Activated CD8-positive, alpha-beta memory T cell treated with anti-CD3 and anti-CD28 coated beads, Interleukin-2, amount 50 U/mL, for 48 hours (primary cell): ENCODE data around the gene PRKCA.

Source experiments
- DNase-seq: peaks from one replicate; pipeline ENCODE4 v3.0.0-alpha.2; 2020

Gene PRKCA

DNA sequence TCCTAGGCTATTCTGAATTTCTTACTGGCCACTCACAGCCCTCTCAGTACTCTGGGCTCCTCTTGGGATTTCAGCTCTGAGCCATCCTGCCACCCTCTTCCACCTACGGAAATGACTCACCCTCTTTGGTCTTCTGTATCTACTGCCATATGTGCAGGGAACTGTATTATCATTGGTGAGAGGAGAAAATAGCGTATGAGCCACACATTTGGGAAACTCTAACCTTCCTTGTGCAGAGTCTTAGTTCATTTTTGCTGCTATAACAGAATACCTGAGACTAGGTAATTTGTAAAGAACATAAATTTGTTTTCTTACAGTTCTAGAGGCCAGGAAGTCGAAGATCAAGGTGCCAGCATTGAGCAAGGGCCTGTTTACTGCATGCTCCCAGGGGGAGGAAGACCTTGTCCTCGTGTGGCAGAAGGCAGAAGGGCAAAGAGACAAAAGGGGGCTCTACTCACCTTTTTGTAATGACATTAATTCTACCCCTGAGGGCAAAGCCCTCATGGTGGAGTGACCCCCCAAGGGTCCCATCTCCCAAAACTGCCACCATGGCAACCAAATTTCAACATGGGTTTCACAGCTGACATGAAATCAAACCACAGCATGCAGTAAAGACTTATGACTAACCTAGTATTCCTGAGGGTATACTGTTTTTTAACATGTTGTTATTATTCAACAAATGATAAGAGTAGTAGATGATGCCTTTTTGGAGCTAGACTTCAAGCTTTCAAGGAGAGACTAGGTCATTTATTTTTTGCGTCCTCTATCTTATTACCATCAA, 191.8 kb downstream of the PRKCA start:
- DNase-seq = no peak

DNA sequence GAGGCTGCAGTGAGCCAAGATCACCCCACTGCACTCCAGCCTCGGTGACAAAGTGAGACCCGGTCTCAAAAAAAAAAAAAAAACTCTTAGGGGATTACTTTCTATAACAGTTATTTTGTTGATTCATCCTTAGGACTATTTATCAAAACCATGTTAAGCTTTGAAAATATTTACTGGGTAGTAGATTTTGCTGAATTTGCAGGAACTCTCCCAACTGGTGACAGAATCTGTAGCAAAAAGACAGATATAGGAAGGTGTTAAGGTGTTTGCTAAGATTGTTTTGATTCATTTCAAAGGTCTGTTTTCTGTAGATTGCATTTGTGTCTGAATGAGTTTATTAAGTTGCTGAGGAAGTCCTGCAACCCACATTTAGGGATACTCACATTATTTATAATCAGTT, 192.6 kb downstream of the PRKCA start:
- DNase-seq = no peak

DNA sequence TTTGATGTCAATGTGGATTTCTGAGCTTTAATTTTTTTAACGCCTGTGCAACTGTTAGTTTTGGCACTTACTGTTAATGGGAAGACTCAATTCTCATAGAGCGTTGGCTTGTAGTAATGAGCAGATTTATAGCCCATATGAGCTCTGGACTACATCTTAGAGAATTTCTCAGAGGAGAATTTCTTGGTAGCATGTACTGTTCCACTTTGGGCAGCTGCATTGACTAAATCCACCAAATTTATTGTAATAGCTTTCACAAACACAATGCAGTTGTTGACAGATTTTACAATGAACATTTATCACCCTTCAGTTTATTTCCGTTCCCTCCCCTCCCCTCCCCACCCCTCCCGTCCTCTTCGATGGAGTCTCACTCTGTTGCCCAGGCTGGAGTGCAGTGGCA, 193.9 kb downstream of the PRKCA start:
- no peak for DNase-seq

DNA sequence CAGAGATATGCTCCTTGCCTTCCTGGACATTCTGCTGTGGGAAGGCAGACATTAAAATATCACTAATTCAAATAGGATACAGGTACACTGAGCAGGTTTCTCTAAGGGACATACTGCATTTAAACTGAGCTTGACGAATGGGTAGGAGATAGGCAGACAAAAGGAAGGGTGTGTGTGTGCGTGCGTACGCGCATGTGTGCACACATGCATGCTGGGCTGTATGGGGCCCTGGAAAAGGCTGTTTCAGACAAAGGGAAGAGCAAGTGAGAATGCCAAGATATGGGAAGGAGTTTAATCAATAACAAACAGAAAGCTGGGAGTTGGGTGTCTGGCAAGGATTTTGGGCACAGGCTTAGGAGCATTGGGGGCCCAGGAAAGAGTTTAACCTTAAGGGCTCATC, 196.2 kb downstream of the PRKCA start:
- no peak for DNase-seq

DNA sequence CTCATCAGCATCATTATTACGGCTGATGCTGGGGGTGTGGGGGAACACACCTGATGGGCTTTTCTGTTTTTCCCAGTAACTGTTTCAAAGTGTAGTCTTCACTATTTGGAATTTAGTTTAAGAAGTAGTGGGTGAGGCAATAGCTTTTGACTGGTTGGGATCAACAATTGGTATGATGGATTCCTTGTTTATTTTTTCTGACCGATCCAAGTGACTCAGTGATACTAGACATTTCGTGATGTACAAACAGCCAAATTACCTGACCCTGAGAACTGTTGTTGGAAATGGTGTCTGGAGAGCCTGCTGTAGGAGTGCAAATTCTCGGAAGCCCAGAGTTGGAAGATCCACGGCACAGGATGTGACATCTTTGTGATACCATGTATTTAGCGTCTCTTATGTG, 204.2 kb downstream of the PRKCA start:
- DNase-seq = no peak

DNA sequence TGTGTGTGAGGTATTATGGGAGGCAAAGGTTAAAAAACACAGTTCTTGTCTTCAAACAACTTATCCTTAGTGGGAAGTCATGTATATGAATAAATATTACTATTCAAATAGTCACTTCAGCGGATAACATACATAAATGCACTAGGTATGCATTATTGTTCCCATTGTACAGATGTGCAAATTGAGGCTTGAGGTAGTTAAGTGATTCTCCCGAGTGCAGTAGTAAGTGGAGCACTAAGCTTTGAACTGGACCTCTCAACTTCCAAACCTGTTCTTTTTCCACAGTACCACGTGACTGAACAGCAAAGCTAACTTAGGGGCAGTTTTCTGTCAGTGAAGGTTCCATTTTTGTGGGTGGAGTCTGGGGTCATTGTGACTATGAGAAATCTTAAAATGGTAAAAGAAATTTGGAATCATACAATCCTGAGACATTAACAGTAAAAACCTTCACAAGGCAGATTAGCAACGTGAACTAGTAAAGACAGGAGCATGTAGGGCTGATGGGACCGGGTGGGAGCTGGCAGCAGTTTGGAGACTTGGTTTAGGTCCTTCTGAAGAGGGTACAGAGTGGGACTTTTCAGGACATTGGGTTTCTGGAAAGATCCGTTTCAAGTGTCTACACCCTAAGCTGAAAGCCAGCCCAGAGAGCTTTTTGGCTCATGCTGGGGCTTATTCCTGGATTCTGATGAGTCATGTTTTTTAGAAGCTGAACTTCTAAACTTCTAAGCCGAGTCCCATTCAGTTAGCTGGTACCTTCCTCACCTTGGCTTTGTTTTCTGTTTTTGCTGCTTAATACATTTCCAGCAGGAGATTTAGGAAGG, 204.9 kb downstream of the PRKCA start:
- DNase-seq = no peak

DNA sequence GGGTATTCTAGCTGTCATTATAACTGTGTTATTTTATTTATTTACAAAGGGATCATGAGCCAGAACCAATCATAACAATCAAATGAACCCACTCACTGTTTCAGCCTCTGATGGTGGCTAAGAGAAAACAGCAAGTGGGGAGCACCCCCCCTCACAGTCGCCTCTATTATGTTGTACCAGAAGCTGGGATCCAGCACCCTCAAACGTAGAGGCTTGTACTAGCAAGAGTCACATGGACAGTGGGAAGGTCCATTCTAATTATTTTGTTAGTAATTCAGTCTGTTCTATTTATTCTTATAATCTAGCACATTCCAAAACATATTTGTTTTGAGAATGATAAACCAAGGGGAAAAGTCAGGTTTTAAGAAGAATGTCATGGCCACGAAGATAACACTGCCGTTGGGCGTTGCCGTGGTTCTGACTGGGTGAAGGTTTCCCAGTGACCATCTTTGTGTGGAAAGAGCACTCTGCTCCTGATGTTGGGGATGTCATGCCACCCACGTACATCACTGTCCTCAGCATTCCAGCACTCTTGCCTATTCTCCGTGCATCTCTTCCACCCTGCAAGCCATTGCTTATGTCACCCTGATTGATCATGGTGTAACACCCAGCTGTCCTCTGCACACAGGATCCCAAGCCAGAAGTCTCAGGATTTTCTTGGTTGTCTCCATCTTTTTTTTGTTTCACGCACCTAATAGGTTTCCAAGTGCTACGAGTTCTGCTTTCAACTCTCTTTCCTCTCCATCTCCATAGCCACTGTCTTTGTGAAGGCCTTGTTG, 205.8 kb downstream of the PRKCA start:
- DNase-seq = no peak

DNA sequence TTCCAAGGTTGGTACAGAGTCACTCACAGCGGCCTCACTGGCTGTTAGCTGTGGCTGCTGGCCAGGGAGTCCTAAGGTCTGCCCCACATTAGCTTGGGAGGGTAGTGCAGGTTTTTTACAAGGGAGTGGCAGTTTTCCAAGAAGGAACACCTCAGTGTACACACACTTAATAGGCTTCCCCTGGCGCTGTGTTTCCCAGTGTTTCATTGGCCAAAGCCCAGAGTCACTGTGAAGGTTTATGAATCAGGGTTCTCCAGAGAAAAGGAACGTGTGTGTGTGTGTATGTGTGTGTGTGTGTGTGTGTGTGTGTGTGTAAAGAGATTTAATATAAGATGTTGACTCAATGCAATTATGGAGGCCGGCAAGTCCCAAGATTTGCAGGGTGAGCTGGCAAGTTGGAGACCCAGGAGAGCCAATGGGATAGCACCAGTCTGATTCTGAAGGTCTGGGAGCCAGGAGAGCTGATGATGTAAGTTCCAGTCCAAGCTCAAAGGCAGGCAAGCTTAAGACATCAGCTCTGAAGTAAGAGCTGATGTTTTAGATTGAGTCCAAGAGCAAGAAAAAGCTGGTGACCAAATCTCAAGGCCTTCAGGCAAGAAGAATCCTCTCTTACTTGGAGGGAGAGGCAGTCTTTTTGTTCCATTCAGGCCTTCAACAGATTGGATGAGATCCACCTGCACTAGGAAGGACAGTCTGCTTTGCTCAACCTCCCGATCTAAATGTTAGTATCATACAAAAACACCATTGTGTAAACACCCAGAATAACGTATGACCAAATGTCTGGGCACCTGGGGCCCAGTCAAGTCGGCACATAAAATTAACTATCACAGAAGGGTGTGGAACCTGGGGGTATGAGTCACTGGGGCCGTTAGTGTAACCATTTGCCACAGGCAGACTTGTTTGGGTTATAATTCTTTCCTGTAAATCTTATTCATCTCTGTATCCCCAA, 206.8 kb downstream of the PRKCA start:
- DNase-seq = no peak

DNA sequence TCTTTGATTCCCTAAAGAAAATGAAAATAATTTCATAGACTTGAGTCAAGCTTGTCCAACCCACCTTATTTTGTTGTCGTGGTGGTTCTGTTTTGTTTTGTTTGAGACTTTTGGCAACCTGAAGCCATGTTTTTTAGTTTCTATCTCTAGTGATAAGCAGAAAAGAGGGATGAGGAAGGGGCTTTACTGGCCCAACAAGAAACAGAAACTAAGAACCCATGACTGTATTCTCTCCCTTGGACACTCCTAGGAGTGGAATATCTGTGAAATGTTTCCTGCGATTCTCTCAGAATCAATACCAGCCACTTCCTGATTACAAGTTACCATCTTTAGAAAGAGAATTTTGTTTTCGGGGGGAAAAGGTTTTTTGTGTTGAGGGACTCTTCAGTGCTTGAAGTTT, 207.5 kb downstream of the PRKCA start:
- DNase-seq = no peak

DNA sequence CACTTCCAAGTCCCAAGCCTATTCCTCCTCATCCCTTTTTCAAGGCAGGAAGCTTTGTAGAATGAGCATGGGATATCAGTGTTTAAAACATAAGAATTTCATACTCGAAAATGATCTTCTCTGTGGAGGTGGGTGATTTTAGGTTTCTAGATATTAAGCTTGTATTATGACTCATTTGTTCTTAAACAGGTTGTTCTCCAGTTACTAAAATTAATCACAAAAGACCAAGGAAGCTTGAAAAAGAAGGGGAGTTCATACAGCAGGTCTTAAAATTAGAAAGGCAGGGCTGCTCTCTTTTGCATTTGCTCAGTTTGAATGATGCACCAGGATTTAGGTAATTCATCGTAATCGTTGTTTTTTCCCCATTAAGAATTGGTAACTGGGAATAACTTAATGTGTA, 208.7 kb downstream of the PRKCA start:
- DNase-seq = no peak

DNA sequence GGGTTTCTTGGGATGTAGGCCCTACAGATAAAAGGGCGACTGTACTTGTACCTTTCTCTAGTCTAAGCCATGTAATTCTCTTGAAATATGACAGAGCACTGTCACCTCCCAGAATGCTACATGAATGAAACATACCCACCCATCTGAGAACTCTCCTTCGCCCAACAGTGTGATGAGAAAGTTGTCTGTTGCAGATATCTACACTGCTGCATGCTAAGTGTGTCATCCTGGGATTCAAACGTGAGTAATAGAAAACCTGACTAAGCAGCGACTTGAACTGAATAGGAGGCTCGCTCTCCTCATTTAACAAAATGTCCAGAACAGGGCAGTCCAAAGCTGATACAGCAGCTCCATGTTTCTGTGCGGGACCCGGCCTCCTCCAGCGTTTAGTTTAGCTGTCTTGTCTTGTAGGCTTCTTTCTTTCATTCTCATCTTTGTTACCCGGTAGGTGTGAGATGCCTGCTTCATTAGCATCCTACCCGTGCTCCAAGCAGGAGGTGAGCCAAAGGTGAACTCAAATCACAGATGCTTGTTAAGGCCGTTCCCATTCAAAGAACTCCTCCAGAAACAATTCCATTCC, 211.9 kb downstream of the PRKCA start:
- DNase-seq = no peak

DNA sequence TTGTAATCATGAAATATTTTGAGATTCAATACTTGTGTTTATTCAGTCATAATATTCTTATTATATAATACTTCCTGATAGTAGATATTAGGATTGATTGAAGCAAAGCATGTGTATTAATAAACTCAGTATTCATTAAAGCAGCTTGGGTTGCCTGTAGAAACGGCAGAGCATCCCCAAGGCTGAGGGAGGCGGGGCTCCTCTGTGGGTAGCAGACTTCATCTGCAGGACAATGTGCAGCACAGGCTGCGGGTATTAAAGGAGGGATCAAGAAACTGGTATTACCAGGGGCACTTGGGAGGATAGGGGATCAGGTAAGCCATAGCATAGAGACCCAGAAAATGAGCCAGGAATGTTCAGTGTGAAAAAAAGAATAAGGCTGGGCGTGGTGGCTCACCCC, 213.6 kb downstream of the PRKCA start:
- DNase-seq = no peak

DNA sequence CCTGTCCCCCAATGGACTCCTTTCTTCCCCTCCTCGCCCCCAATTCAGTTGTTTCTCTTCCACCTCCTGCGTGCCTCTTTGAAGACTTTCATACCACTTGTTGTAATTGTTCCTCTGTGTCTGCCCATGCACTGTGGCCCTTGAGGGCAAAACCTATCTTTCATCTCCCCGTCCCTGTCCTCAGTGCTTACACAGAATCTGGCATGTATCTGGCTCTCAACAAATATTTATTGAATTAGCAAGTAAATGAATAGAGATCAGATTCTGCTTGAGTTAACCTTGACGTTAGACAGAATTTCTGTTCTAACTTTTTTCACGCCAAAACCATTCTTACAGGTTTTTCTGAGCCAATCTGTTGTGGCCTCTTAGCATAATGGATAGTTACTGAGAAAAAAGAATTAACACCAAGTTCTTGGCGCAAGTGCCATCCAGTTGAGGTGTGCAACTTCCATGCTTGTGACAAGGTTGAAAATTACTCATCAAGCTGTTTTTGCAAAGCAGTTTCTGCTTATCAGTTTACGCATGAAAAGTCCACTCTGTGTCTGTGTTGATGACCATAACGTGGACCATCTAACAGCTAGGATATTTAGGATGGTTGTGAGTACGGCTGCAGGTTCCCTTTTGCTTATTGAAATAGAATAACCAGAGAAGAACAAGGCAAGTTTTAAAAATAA, 215.1 kb downstream of the PRKCA start:
- DNase-seq = no peak

DNA sequence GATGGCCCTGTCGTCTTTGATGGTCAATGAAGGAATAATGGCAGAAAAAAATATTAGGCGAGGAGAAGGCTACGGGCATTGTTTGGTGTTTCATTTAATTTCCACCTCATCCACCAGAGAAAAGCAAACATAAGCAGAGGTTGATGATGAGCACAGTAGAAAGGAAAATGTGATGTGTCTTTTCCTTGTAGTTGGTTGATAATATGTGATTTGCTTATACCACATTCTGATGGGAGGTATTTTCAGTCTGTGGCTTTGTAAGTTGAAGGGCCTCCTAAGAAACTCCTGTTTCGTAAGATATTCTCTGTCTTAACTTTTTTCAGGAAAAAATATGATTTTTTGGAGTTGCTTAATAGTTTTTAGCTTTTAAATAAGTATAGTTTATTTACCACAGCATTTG, 215.7 kb downstream of the PRKCA start:
- DNase-seq = no peak

DNA sequence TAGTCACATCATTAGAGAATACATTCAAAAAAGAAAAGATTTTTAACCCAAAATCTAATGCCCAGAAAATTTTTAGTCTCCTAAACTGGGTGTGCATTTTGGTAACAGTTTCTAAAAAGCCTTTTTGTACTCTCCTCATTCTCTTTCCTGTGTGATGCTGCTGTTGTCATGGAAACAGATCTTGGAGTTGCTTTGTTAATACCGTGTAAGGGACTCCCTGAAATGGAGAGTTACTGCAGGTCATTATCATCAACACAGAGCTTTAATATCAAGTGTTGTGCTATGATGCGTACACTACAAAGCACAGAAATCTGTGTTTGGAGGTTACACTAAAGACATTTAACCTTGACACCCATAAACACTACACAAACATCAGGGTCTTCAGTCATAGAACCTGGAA, 216.3 kb downstream of the PRKCA start:
- DNase-seq = no peak

DNA sequence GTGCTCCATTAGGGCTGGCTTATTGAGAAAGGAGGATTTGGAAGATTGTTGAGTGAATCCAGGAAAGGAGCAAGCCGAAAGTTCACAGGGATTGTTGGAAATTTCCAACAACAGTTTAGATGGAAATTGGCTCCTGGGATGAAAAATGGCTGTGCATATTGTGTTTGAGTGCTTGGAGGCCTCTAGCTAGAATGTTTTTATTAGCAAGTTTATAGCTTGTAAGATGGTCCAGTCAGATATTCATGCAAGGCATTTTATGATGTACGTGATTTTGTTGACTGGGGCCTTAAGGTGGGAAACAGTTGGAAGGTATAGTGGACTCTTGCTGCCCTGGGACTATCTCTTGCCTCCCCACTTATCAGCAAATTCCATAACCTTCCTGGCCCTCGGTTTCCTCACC, 216.7 kb downstream of the PRKCA start:
- DNase-seq = no peak

DNA sequence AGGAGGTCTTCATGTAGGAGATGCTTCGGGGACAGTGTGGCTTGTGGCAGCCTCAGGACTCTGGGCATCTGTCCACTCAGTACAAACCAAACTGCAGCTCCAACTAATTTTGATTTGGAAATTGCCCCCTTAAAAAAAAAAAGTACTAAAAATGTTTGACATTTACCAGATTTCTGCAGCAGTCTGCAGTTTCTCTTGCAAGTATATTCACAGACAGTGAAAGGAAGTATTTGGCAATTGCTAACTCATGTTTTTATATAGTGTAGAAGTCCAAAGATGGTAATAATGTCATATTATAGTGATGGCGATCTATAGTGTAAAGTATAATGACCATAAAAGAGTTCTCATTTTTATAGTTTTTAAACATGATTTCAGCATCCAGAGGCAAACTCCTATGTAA, 218.6 kb downstream of the PRKCA start:
- no peak for DNase-seq

DNA sequence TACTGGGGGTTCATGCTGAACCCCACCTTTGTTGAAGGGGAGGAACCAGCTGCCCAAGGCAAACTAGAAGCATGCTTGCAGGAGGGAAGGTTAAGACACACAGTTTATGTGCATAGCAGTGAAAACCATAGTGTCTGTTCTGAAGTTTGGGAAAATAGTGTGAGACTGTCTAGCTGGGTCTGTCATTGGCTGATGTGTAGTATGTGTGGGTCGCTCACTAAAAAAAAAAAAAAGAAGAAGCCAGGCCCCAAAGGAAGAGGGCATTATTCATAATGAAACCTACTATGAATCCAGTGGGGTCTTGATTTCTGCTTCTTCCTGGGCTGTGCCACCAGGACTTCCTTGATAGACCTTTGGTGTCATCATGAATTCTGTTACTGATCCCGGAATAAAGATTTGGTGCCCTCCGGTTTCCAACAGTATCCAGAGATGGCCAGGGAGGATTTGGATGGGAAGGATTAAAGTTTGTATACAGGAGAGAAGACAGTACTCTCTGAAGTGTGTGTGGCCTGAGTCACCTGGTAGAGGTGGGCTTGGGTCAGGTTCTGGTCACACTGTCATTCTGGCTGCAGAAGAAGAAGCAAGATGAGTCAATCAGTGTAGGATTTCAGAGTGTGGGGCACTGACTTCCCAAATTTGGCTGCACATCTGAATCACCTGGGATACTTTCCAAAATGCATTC, 220.3 kb downstream of the PRKCA start:
- DNase-seq = no peak

DNA sequence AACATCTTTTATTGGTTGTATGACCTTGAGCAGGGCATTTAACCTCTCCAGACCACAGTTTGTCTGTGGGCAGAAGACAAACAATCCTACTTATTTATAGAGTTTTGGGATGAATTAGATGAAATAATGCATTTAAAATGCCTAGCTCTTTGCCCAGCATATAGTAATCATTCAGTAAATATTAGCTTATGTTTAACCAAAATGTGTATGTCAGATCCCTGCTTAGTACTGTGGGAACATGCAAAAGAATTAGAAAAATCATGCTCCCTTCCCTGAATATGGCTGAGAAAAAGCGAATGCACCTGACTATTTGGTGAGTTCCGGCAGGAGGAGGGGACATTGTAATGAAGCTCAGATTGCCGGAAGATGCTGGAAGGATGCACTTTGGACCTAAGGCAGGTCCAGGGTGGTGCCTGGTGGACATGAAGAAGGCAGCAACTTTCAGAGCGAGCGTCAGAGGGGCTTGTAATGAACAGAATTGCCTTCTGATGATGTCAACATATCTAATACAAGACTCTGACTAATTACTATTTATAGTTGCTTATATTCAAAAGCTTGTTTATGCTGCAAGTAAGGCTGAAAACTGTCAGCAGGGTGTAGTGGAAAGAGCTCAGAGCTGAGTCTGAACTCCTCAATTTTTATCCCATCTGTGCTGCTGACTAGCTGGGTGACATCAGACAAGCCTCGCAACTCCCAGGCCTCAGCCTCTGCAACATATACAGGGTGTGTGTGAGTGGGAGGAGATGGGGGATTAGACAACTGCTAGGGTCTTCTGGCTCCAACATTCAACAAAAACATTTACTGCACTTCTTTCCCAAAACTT, 221.2 kb downstream of the PRKCA start:
- DNase-seq = no peak

DNA sequence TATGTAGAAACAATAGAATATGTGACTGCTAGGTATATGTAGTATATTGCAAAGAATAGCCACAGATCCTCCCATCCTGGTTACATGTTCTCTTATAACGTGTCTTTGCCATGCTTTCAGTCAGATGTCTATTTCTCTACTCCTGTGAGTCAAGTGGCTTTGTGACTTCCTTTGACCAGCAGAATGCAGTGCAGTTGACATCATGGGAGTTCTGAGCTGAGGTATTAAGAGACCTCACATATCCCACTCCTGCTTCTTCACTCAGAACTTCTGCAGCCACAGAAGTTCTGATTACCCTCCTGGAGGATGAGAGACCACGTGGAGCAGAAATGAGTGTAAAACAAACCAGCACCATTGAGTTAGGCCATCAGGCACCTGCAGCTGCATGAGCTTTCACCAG, 222.5 kb downstream of the PRKCA start:
- DNase-seq = no peak
